WTC11 (cell line): Measurements from ENCODE around the gene RBM20. TPM values are rescaled to one million over a fixed set of nuclear protein-coding genes. Genes with fewer than 3 reads are reported as not detected.

Experiments used
- ATAC-seq: fragments of 200-7000 bp; cut with Tn5 transposase; 2 replicates; pipeline ENCODE4 v1.10.0; 2021; ENCODE audit warnings: mild to moderate bottlenecking, moderate library complexity
- CTCF ChIA-PET: fragments of 300-600 bp; sonication (Branson Sonifier 250); formaldehyde crosslinking; loops from one replicate; lab custom pipeline; 2021; ENCODE audit warnings: antibody characterized with exemption; lab: Charles Lee
- POLR2A ChIA-PET: fragments of 350-600 bp; sonication (Branson Sonifier 250); formaldehyde crosslinking; loops from one replicate; lab custom pipeline; 2021; ENCODE audit warnings: antibody characterized with exemption; lab: Charles Lee
- DNase-seq: peaks from one replicate; pipeline ENCODE4 v3.0.0; 2021; ENCODE audit warnings: low spot score
- H3K27ac Mint-ChIP-seq: 2 replicates; pipeline ENCODE4 v1.8.0; 2021; ENCODE audit warnings: mixed read lengths
- H3K27me3 Mint-ChIP-seq: 2 replicates; pipeline ENCODE4 v1.8.0; 2021; ENCODE audit warnings: low read depth, mild to moderate bottlenecking, moderate library complexity, mixed read lengths
- H3K36me3 Mint-ChIP-seq: 2 replicates; pipeline ENCODE4 v1.8.0; 2021; ENCODE audit warnings: mixed read lengths
- H3K4me1 Mint-ChIP-seq: 2 replicates; pipeline ENCODE4 v1.8.0; 2022; ENCODE audit warnings: mixed read lengths
- H3K4me3 Mint-ChIP-seq: 2 replicates; pipeline ENCODE4 v1.8.0; 2021; ENCODE audit warnings: mild to moderate bottlenecking, moderate library complexity, mixed read lengths
- H3K9me3 Mint-ChIP-seq: 2 replicates; pipeline ENCODE4 v1.8.0; 2021; ENCODE audit warnings: mixed read lengths
- ATF1 ChIP-seq: sonication (generic); formaldehyde crosslinking; IDR thresholded peaks from 2 replicates; pipeline ENCODE4 v1.8.1; 2023; ENCODE audit warnings: mild to moderate bottlenecking, moderate library complexity, missing genetic modification reagents
- CDX4 ChIP-seq: fragments of 250-450 bp; sonication (Bioruptor Pico); IDR thresholded peaks from 2 replicates; pipeline ENCODE4 v1.9.0; 2021; ENCODE audit warnings: moderate library complexity, mild to moderate bottlenecking, inconsistent platforms, borderline replicate concordance
- CREB1 ChIP-seq: sonication (generic); formaldehyde crosslinking; IDR thresholded peaks from 2 replicates; pipeline ENCODE4 v1.8.0; 2023; ENCODE audit warnings: mild to moderate bottlenecking, missing genetic modification reagents
- CREM ChIP-seq: sonication (generic); formaldehyde crosslinking; IDR thresholded peaks from 2 replicates; pipeline ENCODE4 v1.8.1; 2022; ENCODE audit warnings: mild to moderate bottlenecking, missing genetic modification reagents, moderate library complexity
- E2F5 ChIP-seq: sonication (generic); formaldehyde crosslinking; IDR thresholded peaks from 2 replicates; pipeline ENCODE4 v1.8.1; 2022; ENCODE audit warnings: mild to moderate bottlenecking, moderate library complexity, missing genetic modification reagents
- EMX1 ChIP-seq: fragments of 250-450 bp; sonication (Bioruptor Pico); IDR thresholded peaks from 2 replicates; pipeline ENCODE4 v1.8.0; 2021; ENCODE audit warnings: mild to moderate bottlenecking
- FOXJ3 ChIP-seq: sonication (generic); formaldehyde crosslinking; IDR thresholded peaks from 2 replicates; pipeline ENCODE4 v1.9.0; 2021; ENCODE audit warnings: missing genetic modification reagents, mild to moderate bottlenecking, borderline replicate concordance
- FOXP1 ChIP-seq: sonication (generic); formaldehyde crosslinking; IDR thresholded peaks from 2 replicates; pipeline ENCODE4 v1.8.0; 2022; ENCODE audit warnings: missing genetic modification reagents, mild to moderate bottlenecking, moderate library complexity, borderline replicate concordance
- GABPB1 ChIP-seq: sonication (generic); formaldehyde crosslinking; IDR thresholded peaks from 2 replicates; pipeline ENCODE4 v1.8.1; 2023; ENCODE audit warnings: mild to moderate bottlenecking, missing genetic modification reagents
- GTF2I ChIP-seq: fragments of 250-450 bp; sonication (Bioruptor Pico); conservative IDR thresholded peaks from 2 replicates; pipeline ENCODE4 v1.4.0; 2021; ENCODE audit warnings: mild to moderate bottlenecking
- JAZF1 ChIP-seq: fragments of 250-450 bp; sonication (Bioruptor Pico); IDR thresholded peaks from 2 replicates; pipeline ENCODE4 v1.9.0; 2021; ENCODE audit warnings: moderate library complexity, mild to moderate bottlenecking, inconsistent platforms
- KAT7 ChIP-seq: sonication (generic); formaldehyde crosslinking; IDR thresholded peaks from 2 replicates; pipeline ENCODE4 v1.8.1; 2023; ENCODE audit warnings: missing genetic modification reagents, mild to moderate bottlenecking, borderline replicate concordance
- MXD4 ChIP-seq: fragments of 250-450 bp; sonication (Bioruptor Pico); IDR thresholded peaks from 2 replicates; pipeline ENCODE4 v1.8.0; 2021; ENCODE audit warnings: mild to moderate bottlenecking, moderate library complexity, borderline replicate concordance
- MYBL2 ChIP-seq: sonication (generic); formaldehyde crosslinking; IDR thresholded peaks from 2 replicates; pipeline ENCODE4 v1.8.1; 2023; ENCODE audit warnings: mild to moderate bottlenecking, moderate library complexity, missing genetic modification reagents
- NR1H2 ChIP-seq: sonication (generic); formaldehyde crosslinking; IDR thresholded peaks from 2 replicates; pipeline ENCODE4 v1.9.0; 2021; ENCODE audit warnings: mild to moderate bottlenecking, moderate library complexity, missing genetic modification reagents
- PRRX2 ChIP-seq: fragments of 250-450 bp; sonication (Bioruptor Pico); IDR thresholded peaks from 2 replicates; pipeline ENCODE4 v1.8.0; 2021; ENCODE audit warnings: mild to moderate bottlenecking
- RELA ChIP-seq: sonication (generic); formaldehyde crosslinking; IDR thresholded peaks from 2 replicates; pipeline ENCODE4 v1.8.1; 2022; ENCODE audit warnings: missing genetic modification reagents, mild to moderate bottlenecking, borderline replicate concordance
- SMAD3 ChIP-seq: sonication (generic); formaldehyde crosslinking; IDR thresholded peaks from 2 replicates; pipeline ENCODE4 v1.8.0; 2022; ENCODE audit warnings: missing genetic modification reagents, mild to moderate bottlenecking, borderline replicate concordance
- SMAD4 ChIP-seq: sonication (generic); formaldehyde crosslinking; IDR thresholded peaks from 2 replicates; pipeline ENCODE4 v1.8.0; 2022; ENCODE audit warnings: mild to moderate bottlenecking, missing genetic modification reagents
- ZBTB21 ChIP-seq: sonication (generic); formaldehyde crosslinking; IDR thresholded peaks from 2 replicates; pipeline ENCODE4 v1.8.1; 2023; ENCODE audit warnings: mild to moderate bottlenecking, missing genetic modification reagents, borderline replicate concordance
- ZMAT4 ChIP-seq: fragments of 250-450 bp; sonication (Bioruptor Pico); IDR thresholded peaks from 2 replicates; pipeline ENCODE4 v1.9.0; 2021; ENCODE audit warnings: mild to moderate bottlenecking
- ZNF121 ChIP-seq: sonication (generic); formaldehyde crosslinking; IDR thresholded peaks from 2 replicates; pipeline ENCODE4 v1.8.0; 2023; ENCODE audit warnings: missing genetic modification reagents
- ZNF317 ChIP-seq: sonication (generic); formaldehyde crosslinking; IDR thresholded peaks from 2 replicates; pipeline ENCODE4 v1.8.1; 2023; ENCODE audit warnings: low read depth, mild to moderate bottlenecking, moderate library complexity, missing genetic modification reagents, borderline replicate concordance
- ZNF396 ChIP-seq: fragments of 250-450 bp; sonication (Bioruptor Pico); IDR thresholded peaks from 2 replicates; pipeline ENCODE4 v1.8.0; 2021; ENCODE audit warnings: mild to moderate bottlenecking, moderate library complexity, borderline replicate concordance
- ZNF416 ChIP-seq: fragments of 250-450 bp; sonication (Bioruptor Pico); IDR thresholded peaks from 2 replicates; pipeline ENCODE4 v1.9.0; 2021; ENCODE audit warnings: mild to moderate bottlenecking, inconsistent platforms
- total RNA-seq: library from RNA; stranded (reverse); gene quantifications from 3 replicates; pipeline ENCODE4 v1.2.3, GENCODE V29; 2021
- TF ChIP-seq, protein P1 (sequence below): sonication (generic); formaldehyde crosslinking; IDR thresholded peaks from 2 replicates; pipeline ENCODE4 v1.8.0; 2022; ENCODE audit warnings: missing genetic modification reagents

Gene RBM20
- total RNA-seq, 1 experiment from 2014 or later, result 0.52 TPM

DNA sequence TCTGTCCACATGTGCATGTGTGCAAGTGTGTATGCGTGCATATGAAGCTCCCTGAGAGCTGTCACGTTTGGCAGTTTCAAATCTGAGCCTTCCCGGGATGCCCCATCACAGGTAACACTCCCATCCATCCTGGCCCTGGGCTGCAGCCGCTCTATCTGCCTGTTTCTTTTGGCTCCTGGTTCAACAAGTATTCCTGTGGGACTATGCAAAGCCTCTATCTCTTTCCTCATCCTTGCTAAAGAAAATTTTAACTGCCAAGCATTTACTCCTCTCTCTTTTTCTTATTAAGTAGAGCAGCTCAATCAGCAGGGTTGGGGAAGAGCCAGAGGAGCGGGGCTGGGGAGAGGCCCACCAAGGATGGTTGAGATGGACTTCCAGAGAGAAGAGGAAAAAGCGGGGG lies 203.2 kb downstream of the RBM20 start (continued):
- TF ChIP-seq SMAD4 (CRISPR knock-in tag) (no peak), E2F5 (CRISPR knock-in tag) (no peak), SMAD3 (CRISPR knock-in tag) (no peak), CREB1 (CRISPR knock-in tag) (no peak), ZBTB21 (CRISPR knock-in tag) (no peak), MYBL2 (CRISPR knock-in tag) (no peak), ZNF317 (CRISPR knock-in tag) (no peak), GABPB1 (CRISPR knock-in tag) (no peak)
- TF ChIP-seq, protein P1, sequence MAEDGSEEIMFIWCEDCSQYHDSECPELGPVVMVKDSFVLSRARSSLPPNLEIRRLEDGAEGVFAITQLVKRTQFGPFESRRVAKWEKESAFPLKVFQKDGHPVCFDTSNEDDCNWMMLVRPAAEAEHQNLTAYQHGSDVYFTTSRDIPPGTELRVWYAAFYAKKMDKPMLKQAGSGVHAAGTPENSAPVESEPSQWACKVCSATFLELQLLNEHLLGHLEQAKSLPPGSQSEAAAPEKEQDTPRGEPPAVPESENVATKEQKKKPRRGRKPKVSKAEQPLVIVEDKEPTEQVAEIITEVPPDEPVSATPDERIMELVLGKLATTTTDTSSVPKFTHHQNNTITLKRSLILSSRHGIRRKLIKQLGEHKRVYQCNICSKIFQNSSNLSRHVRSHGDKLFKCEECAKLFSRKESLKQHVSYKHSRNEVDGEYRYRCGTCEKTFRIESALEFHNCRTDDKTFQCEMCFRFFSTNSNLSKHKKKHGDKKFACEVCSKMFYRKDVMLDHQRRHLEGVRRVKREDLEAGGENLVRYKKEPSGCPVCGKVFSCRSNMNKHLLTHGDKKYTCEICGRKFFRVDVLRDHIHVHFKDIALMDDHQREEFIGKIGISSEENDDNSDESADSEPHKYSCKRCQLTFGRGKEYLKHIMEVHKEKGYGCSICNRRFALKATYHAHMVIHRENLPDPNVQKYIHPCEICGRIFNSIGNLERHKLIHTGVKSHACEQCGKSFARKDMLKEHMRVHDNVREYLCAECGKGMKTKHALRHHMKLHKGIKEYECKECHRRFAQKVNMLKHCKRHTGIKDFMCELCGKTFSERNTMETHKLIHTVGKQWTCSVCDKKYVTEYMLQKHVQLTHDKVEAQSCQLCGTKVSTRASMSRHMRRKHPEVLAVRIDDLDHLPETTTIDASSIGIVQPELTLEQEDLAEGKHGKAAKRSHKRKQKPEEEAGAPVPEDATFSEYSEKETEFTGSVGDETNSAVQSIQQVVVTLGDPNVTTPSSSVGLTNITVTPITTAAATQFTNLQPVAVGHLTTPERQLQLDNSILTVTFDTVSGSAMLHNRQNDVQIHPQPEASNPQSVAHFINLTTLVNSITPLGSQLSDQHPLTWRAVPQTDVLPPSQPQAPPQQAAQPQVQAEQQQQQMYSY (CRISPR knock-in tag), result no peak

GRCh38 chr10:110848106-110848505 lies 204.0 kb downstream of the RBM20 start:
- no peak for DNase-seq
- Mint-ChIP-seq H3K27ac (no peak overlapping the region), H3K27me3 (no peaks in the 10 kb centered on the region), H3K4me3 (no peak overlapping the region), H3K4me1 (0 out of 2 replicates have a peak, but pooled peaks cover 3% of the 10 kb centered on the region), H3K36me3 (no peaks in the 10 kb centered on the region), H3K9me3 (peaks cover 3% of the 10 kb centered on the region)
- ChIA-PET POLR2A (no interaction called here), CTCF (no interaction called here)
- no peak for TF ChIP-seq EMX1 (CRISPR knock-in tag)
- TF ChIP-seq PRRX2 (CRISPR knock-in tag), result no peak
- TF ChIP-seq NR1H2 (CRISPR knock-in tag), result no peak
- no peak for TF ChIP-seq SMAD3 (CRISPR knock-in tag)
- TF ChIP-seq FOXJ3 (CRISPR knock-in tag), result no peak
- no peak for TF ChIP-seq ATF1
- no peak for TF ChIP-seq FOXP1 (CRISPR knock-in tag)
- no peak for TF ChIP-seq CREM (CRISPR knock-in tag)
- ATAC-seq, result no peak

- ATAC-seq (no peak), DNase-seq (no peak)
- Mint-ChIP-seq H3K27me3 (no peaks in the 10 kb centered on the region), H3K9me3 (peaks cover 2% of the 10 kb centered on the region), H3K27ac (no peak overlapping the region), H3K4me3 (no peak overlapping the region), H3K36me3 (no peaks in the 10 kb centered on the region), H3K4me1 (0 out of 2 replicates have a peak, but pooled peaks cover 3% of the 10 kb centered on the region)
- ChIA-PET CTCF (no interaction called here), POLR2A (no interaction called here)
- TF ChIP-seq ZNF416, result no peak
- TF ChIP-seq MXD4 (CRISPR knock-in tag), result no peak
- TF ChIP-seq KAT7, result no peak
- no peak for TF ChIP-seq RELA (CRISPR knock-in tag)
- TF ChIP-seq ZNF396 (CRISPR knock-in tag), result no peak
- no peak for TF ChIP-seq GTF2I (CRISPR knock-in tag)
- no peak for TF ChIP-seq ZNF121
- TF ChIP-seq JAZF1 (CRISPR knock-in tag), result no peak
- TF ChIP-seq, protein P1 (CRISPR knock-in tag), result no peak
- TF ChIP-seq ZMAT4 (CRISPR knock-in tag), result no peak
- TF ChIP-seq CDX4 (CRISPR knock-in tag), result no peak
Measured at GRCh38 chr10:110850099-110850498, 206.0 kb downstream of the RBM20 start.
